Testis (tissue), 2 donors: ENCODE measurements around the gene TCF7L1.

ENCODE experiments used
- CTCF ChIP-seq, 3 experiments: fragments of 450-650 bp in 2 of 3; fragments of 200-600 bp in 1 of 3; sonication (generic) in 1 of 3; IDR thresholded peaks; one replicate each; pipeline ENCODE4 v1.5.1; 2016 to 2019; ENCODE audit warnings: antibody characterized with exemption in 3 of 3, mild to moderate bottlenecking in 2 of 3, moderate library complexity in 1 of 3
- POLR2A ChIP-seq: fragments of 450-650 bp; IDR thresholded peaks from one replicate; pipeline ENCODE4 v1.6.1; 2017; ENCODE audit warnings: antibody characterized with exemption, mild to moderate bottlenecking, moderate library complexity

GRCh38 chr2:85259879-85260278, 126.7 kb downstream of the TCF7L1 start:
- no peak for TF ChIP-seq CTCF (IDR thresholded peaks at IDR 0.05)
- no peak for TF ChIP-seq POLR2A
